ENCODE data around the gene RNF208. TPM values are rescaled to one million over a fixed set of nuclear protein-coding genes. Genes with fewer than 3 reads are reported as not detected.

Gene RNF208
- total and polyA plus RNA-seq, 2 experiments from 2014 or later = 0.34 to 0.65 TPM

DNA sequence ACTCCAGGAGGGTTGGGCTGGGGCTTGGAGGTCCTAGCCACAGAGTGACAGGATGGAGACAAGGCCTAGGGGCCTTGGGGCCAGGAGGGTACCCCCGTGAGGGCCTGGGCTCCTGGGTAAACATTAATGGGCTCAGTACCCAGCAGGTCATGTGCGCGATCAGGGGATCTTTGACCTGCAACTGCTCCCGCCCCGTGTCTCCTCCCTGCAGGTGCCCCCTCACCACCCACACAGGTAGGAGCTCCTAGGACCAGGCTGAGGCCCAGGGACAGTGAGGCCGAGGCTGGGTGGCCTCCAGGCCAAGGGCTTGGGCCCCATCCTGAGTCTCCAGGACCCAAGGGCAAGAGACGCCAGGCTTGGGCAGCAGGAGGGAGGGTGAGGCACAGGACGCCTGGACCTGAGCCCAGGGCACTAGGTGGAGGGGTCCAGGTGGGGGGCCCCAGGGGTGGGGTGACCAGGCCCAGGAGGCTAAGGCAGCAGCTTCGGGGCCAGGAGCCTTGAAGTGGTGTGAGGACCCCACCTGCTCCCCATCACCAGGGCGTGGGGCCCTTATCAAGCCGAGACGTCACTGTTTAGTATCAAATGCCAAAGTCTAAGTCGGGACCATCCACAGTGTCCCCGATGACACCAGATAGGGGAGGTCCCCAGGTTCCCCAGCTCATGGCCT lies 8.8 kb upstream of the RNF208 start, which contains the start of gene SLC34A3:
TSS of gene SLC34A3 (plus strand) at position 197 of the 667 bp plus-strand sequence. CDS start 802 bp downstream, outside the sequence.
- no peak within 1 kb of the TSS for H3K4me3 ChIP-seq
- no peaks in the 10 kb centered on the region for H3K4me1 ChIP-seq (ENCODE audit: insufficient read depth)
- no peaks in the 10 kb centered on the region for H3K27me3 ChIP-seq (replicated peaks; ENCODE audit: insufficient read depth)
- no peak within 1 kb of the TSS for H3K9ac ChIP-seq
- H3K27ac ChIP-seq = no peak within 1 kb of the TSS
- H3K9me3 ChIP-seq (ENCODE audit: low read depth) = no peaks in the 10 kb centered on the region
- DNase-seq = no peak
- WGBS, 2 experiments (ENCODE audit: low coverage in 1 of 2, low lambda C conversion rate in 2 of 2, missing lambda C conversion rate in 2 of 2) = 53 to 54% methylated on average over 14 of the region's 14 CpGs
- no peaks in the 10 kb centered on the region for H4K20me1 ChIP-seq (ENCODE audit: insufficient read depth)
- in situ Hi-C loops (cut with MboI) = no loop called here
- H3F3A ChIP-seq (ENCODE audit: insufficient read depth) = no peaks in the 10 kb centered on the region
- H3K4me2 ChIP-seq (ENCODE audit: unreplicated experiment) = no peak within 1 kb of the TSS
- TF ChIP-seq EZH2 (IDR thresholded peaks at IDR 0.05; ENCODE audit: insufficient read depth, poor library complexity, severe bottlenecking) (no peak), EZH2phosphoT487 (IDR thresholded peaks at IDR 0.05; ENCODE audit: insufficient read depth, low read depth) (no peak)
- H3K36me3 ChIP-seq (ENCODE audit: low read depth) = no peaks in the 10 kb centered on the region
- H3K79me2 ChIP-seq (ENCODE audit: insufficient read depth) = no peaks in the 10 kb centered on the region
- H2AFZ ChIP-seq = no peak within 1 kb of the TSS
- no peaks in the 10 kb centered on the region for H3K9me2 ChIP-seq (ENCODE audit: insufficient read depth)

DNA sequence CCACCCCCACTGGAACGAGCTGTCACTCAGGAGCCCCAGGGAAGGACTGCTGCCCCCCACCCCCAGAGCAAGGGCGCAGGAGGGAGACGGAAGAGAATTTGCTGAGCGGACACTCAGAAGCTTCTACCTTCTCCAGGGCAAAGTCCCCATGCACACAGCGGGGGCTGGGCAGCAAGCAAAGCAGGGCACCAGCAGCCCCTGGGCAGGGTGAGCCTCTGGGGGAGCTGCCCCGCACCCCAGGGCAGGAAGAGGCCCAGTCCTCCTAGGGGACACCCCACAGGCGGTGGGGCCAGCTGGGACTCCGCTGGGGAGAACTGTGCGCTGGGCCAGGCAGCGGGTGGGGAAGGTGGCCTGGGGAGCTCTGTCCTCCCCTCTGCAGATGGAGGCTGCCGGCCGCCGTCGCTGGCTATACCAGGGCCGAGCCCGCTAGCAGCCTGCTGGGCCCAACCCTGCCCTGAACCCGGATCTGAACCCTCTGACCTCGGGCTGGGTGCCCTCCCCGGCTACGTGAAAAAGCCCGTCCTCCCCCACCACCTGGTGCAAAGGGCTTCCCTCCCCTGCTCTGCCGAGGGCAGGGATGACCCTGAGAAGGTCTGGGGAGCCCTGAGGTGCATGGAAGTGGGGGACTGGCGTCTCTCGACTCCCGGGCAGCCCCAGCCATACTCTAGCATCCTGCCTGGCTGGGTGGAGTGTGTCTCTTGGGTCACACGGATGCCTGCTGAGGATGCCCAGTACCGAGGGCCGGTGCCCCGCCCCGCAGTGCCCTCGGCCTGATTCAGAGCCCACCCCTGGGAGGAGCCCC lies 8.1 kb upstream of the RNF208 start:
- Histone ChIP-seq H3K4me3 (no peak overlapping the region), H3K27ac (no peak overlapping the region), H3F3A (ENCODE audit: insufficient read depth) (no peaks in the 10 kb centered on the region), H3K4me1 (ENCODE audit: insufficient read depth) (no peaks in the 10 kb centered on the region), H2AFZ (no peak overlapping the region), H3K4me2 (ENCODE audit: unreplicated experiment) (no peak overlapping the region), H3K79me2 (ENCODE audit: insufficient read depth) (no peaks in the 10 kb centered on the region), H3K36me3 (ENCODE audit: low read depth) (no peaks in the 10 kb centered on the region), H3K9me3 (ENCODE audit: low read depth) (no peaks in the 10 kb centered on the region), H3K9ac (no peak overlapping the region), H3K9me2 (ENCODE audit: insufficient read depth) (no peaks in the 10 kb centered on the region), H3K27me3 (replicated peaks; ENCODE audit: insufficient read depth) (no peaks in the 10 kb centered on the region), H4K20me1 (ENCODE audit: insufficient read depth) (no peaks in the 10 kb centered on the region)
- in situ Hi-C loops (cut with MboI) = no loop called here
- no peak for DNase-seq
- WGBS, 2 experiments (ENCODE audit: low coverage in 1 of 2, low lambda C conversion rate in 2 of 2, missing lambda C conversion rate in 2 of 2) = 47 to 54% methylated on average over 23 to 27 of the region's 31 CpGs
- no peak for TF ChIP-seq EZH2 (IDR thresholded peaks at IDR 0.05; ENCODE audit: insufficient read depth, poor library complexity, severe bottlenecking)

DNA sequence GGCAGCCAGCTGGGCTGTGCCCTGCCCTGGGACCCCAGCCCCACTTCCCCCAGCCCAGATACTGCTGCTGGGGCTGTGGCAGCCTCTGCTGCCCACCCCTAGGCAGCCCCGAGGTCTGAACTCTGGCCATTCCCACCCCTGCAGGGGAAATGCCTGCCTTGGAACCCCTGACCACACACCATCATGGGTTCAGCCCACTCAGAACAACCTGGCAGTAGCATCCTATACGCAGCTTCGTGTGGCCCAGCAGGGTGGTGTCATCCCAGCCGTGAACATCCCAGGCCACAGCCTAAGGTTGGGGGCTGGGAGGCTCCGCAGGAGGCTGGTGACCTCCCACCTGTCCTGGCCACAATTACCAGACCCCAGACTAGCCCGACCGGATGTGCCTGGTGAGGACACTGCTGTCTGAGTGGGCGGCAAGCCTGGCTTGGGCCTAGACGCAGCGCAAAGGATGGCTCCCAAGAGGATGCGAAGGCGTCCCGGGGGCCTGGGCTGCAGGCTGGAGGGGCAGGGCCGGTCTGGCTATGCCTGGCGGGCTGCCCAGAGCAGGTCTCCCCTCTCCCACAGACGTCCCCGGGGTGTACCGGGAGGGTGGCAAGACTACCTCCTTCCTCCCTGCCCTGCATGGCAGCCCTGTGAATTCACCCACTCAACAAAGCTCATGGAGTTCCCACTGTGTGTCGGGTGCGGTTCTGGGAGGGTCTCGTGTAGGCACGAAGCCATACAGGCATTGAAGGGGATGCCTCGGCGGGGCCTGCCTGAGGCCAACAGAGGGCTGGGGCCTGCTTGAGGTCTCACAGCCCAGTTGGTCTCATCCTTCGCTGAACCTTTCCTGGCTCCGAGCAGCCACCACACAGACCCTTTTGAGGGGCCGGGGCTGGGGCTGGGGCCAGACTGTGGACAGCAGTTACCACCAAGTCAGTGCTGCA lies 7.2 kb upstream of the RNF208 start:
- no peaks in the 10 kb centered on the region for H3F3A ChIP-seq (ENCODE audit: insufficient read depth)
- H3K4me2 ChIP-seq (ENCODE audit: unreplicated experiment) = no peak overlapping the region
- WGBS, 2 experiments (ENCODE audit: low coverage in 1 of 2, low lambda C conversion rate in 2 of 2, missing lambda C conversion rate in 2 of 2) = 64% methylated on average over 24 to 27 of the region's 27 CpGs
- TF ChIP-seq EZH2phosphoT487 (IDR thresholded peaks at IDR 0.05; ENCODE audit: insufficient read depth, low read depth) (no peak), EZH2 (IDR thresholded peaks at IDR 0.05; ENCODE audit: insufficient read depth, poor library complexity, severe bottlenecking) (no peak)
- no peaks in the 10 kb centered on the region for H3K36me3 ChIP-seq (ENCODE audit: low read depth)
- in situ Hi-C loops (cut with MboI) = no loop called here
- H3K4me3 ChIP-seq = no peak overlapping the region
- H3K27ac ChIP-seq = no peak overlapping the region
- H4K20me1 ChIP-seq (ENCODE audit: insufficient read depth) = no peaks in the 10 kb centered on the region
- H3K9me3 ChIP-seq (ENCODE audit: low read depth) = no peaks in the 10 kb centered on the region
- no peaks in the 10 kb centered on the region for H3K27me3 ChIP-seq (replicated peaks; ENCODE audit: insufficient read depth)
- no peaks in the 10 kb centered on the region for H3K9me2 ChIP-seq (ENCODE audit: insufficient read depth)
- H2AFZ ChIP-seq = no peak overlapping the region
- no peak overlapping the region for H3K9ac ChIP-seq
- DNase-seq = no peak
- no peaks in the 10 kb centered on the region for H3K79me2 ChIP-seq (ENCODE audit: insufficient read depth)
- peaks cover 3% of the 10 kb centered on the region; the same call in 1 of the 2 replicates for H3K4me1 ChIP-seq (ENCODE audit: insufficient read depth)

DNA sequence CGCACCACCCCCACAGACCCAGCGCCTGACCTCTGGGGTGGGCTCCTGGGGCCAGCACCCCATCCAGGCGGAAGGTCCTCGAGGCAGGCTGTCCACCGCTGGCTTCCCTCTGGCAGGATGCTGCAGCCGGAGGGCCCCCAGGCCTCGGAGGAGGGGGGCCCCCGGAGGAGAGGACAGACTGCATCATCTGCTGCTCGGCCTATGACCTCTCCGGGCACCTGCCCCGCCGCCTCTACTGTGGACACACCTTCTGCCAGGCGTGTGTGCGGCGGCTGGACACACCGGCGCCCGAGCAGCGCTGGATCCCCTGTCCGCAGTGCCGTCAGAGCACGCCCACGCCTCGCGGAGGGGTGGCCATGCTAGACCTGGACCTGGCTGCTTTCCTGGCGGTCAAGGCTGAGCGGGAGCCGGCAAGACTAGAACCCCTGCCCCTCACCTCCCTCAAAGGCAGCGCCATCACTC lies 6.5 kb upstream of the RNF208 start:
- no peak for TF ChIP-seq EZH2phosphoT487 (IDR thresholded peaks at IDR 0.05; ENCODE audit: insufficient read depth, low read depth)
- TF ChIP-seq EZH2 (IDR thresholded peaks at IDR 0.05; ENCODE audit: insufficient read depth, poor library complexity, severe bottlenecking) = no peak
- H2AFZ ChIP-seq = no peak overlapping the region
- no peak overlapping the region for H3K9ac ChIP-seq
- no peaks in the 10 kb centered on the region for H3K9me3 ChIP-seq (ENCODE audit: low read depth)
- no peaks in the 10 kb centered on the region for H3K27me3 ChIP-seq (replicated peaks; ENCODE audit: insufficient read depth)
- H3K27ac ChIP-seq = no peak overlapping the region
- no peaks in the 10 kb centered on the region for H3F3A ChIP-seq (ENCODE audit: insufficient read depth)
- in situ Hi-C loops (cut with MboI) = no loop called here
- H3K36me3 ChIP-seq (ENCODE audit: low read depth) = no peaks in the 10 kb centered on the region
- no peaks in the 10 kb centered on the region for H3K9me2 ChIP-seq (ENCODE audit: insufficient read depth)
- H3K4me2 ChIP-seq (ENCODE audit: unreplicated experiment) = no peak overlapping the region
- no peak overlapping the region for H3K4me3 ChIP-seq
- DNase-seq = no peak
- peaks cover 3% of the 10 kb centered on the region; the same call in 1 of the 2 replicates for H3K4me1 ChIP-seq (ENCODE audit: insufficient read depth)
- H4K20me1 ChIP-seq (ENCODE audit: insufficient read depth) = no peaks in the 10 kb centered on the region
- whole genome bisulfite sequencing, 2 experiments (ENCODE audit: low coverage in 1 of 2, low lambda C conversion rate in 2 of 2, missing lambda C conversion rate in 2 of 2) = 79 to 83% methylated on average over 23 to 27 of the region's 29 CpGs
- H3K79me2 ChIP-seq (ENCODE audit: insufficient read depth) = no peaks in the 10 kb centered on the region

All from GM23248 (cell line).